ENCODE data around the gene IL22.
"Not testable (repeated sequence)": the region's sequence is repeated elsewhere in the genome, so short reads cannot be mapped to it uniquely, and the experiment has no call there.

Gene IL22

GRCh38 chr12:68235576-68235975 lies 17.8 kb downstream of the IL22 start:
- in situ Hi-C loops (cut with MboI; ENCODE audit: low pct_unique_long_range_greater_than_20kb, low sequenced_read_pairs), result no loop called here
- DNase-seq, result no peak

- DNase-seq, result no peak
- in situ Hi-C loops (cut with MboI; ENCODE audit: low pct_unique_long_range_greater_than_20kb, low sequenced_read_pairs), result no loop called here
Measured at GRCh38 chr12:68234140-68234539, 19.3 kb downstream of the IL22 start.

GRCh38 chr12:68233498-68233897 lies 19.9 kb downstream of the IL22 start:
- no peak for DNase-seq
- in situ Hi-C loops (cut with MboI; ENCODE audit: low pct_unique_long_range_greater_than_20kb, low sequenced_read_pairs), result no loop called here

GRCh38 chr12:68231691-68232090 lies 21.7 kb downstream of the IL22 start:
- no peak for DNase-seq
- in situ Hi-C loops (cut with MboI; ENCODE audit: low pct_unique_long_range_greater_than_20kb, low sequenced_read_pairs), result no loop called here

GRCh38 chr12:68231229-68231628 lies 22.2 kb downstream of the IL22 start:
- no peak for DNase-seq
- in situ Hi-C loops (cut with MboI; ENCODE audit: low pct_unique_long_range_greater_than_20kb, low sequenced_read_pairs), result no loop called here

GRCh38 chr12:68229956-68230355 lies 23.4 kb downstream of the IL22 start:
- DNase-seq, result no peak
- in situ Hi-C loops (cut with MboI; ENCODE audit: low pct_unique_long_range_greater_than_20kb, low sequenced_read_pairs), result no loop called here

GRCh38 chr12:68227356-68227755 lies 26.0 kb downstream of the IL22 start:
- no peak for DNase-seq
- in situ Hi-C loops (cut with MboI; ENCODE audit: low pct_unique_long_range_greater_than_20kb, low sequenced_read_pairs), result no loop called here

GRCh38 chr12:68225576-68226476 lies 27.6 kb downstream of the IL22 start, which contains the start of gene IL26:
TSS of gene IL26 (minus strand) at chr12:68225810. CDS start at chr12:68225756, 54 bp downstream.
- in situ Hi-C loops (cut with MboI; ENCODE audit: low pct_unique_long_range_greater_than_20kb, low sequenced_read_pairs), result no loop called here
- DNase-seq, result no peak

- no peak for DNase-seq
- in situ Hi-C loops (cut with MboI; ENCODE audit: low pct_unique_long_range_greater_than_20kb, low sequenced_read_pairs), result no loop called here
Measured at GRCh38 chr12:68224613-68225285, 28.7 kb downstream of the IL22 start.

GRCh38 chr12:68223067-68223747 lies 30.2 kb downstream of the IL22 start:
- peak; percentile 87 for DNase-seq

GRCh38 chr12:68222326-68222725 lies 31.1 kb downstream of the IL22 start:
- in situ Hi-C loops (cut with MboI; ENCODE audit: low pct_unique_long_range_greater_than_20kb, low sequenced_read_pairs), result no loop called here
- no peak for DNase-seq

More at GRCh38 chr12:68223067-68223747, 30.2 kb downstream of the IL22 start:
- in situ Hi-C loops (cut with MboI; ENCODE audit: low pct_unique_long_range_greater_than_20kb, low sequenced_read_pairs), result no loop called here

- in situ Hi-C loops (cut with MboI; ENCODE audit: low pct_unique_long_range_greater_than_20kb, low sequenced_read_pairs), result no loop called here
- DNase-seq, result no peak
Measured at GRCh38 chr12:68221497-68221896, 31.9 kb downstream of the IL22 start.

GRCh38 chr12:68210875-68211274 lies 42.5 kb downstream of the IL22 start:
- DNase-seq, result no peak

GRCh38 chr12:68209048-68209728 lies 44.2 kb downstream of the IL22 start:
- in situ Hi-C loops (cut with MboI; ENCODE audit: low pct_unique_long_range_greater_than_20kb, low sequenced_read_pairs); DNase-seq: not testable (repeated sequence)

More at GRCh38 chr12:68210875-68211274, 42.5 kb downstream of the IL22 start:
- in situ Hi-C loops (cut with MboI; ENCODE audit: low pct_unique_long_range_greater_than_20kb, low sequenced_read_pairs), result no loop called here

- in situ Hi-C loops (cut with MboI; ENCODE audit: low pct_unique_long_range_greater_than_20kb, low sequenced_read_pairs), result no loop called here
- no peak for DNase-seq
Measured at GRCh38 chr12:68207276-68207675, 46.1 kb downstream of the IL22 start.

GRCh38 chr12:68206446-68206845 lies 47.0 kb downstream of the IL22 start:
- in situ Hi-C loops (cut with MboI; ENCODE audit: low pct_unique_long_range_greater_than_20kb, low sequenced_read_pairs), result no loop called here
- DNase-seq, result no peak

- no peak for DNase-seq
- in situ Hi-C loops (cut with MboI; ENCODE audit: low pct_unique_long_range_greater_than_20kb, low sequenced_read_pairs), result no loop called here
Measured at GRCh38 chr12:68203460-68203875, 49.9 kb downstream of the IL22 start.

- in situ Hi-C loops (cut with MboI; ENCODE audit: low pct_unique_long_range_greater_than_20kb, low sequenced_read_pairs), result no loop called here
- no peak for DNase-seq
Measured at GRCh38 chr12:68200854-68201253, 52.5 kb downstream of the IL22 start.

- in situ Hi-C loops (cut with MboI; ENCODE audit: low pct_unique_long_range_greater_than_20kb, low sequenced_read_pairs), result no loop called here
Measured at GRCh38 chr12:68199127-68199526, 54.3 kb downstream of the IL22 start.

More at GRCh38 chr12:68199127-68199526, 54.3 kb downstream of the IL22 start:
- no peak for DNase-seq

Measured in KBM-7 (cell line).